Measurements from ENCODE around the gene FNDC8.

DNA sequence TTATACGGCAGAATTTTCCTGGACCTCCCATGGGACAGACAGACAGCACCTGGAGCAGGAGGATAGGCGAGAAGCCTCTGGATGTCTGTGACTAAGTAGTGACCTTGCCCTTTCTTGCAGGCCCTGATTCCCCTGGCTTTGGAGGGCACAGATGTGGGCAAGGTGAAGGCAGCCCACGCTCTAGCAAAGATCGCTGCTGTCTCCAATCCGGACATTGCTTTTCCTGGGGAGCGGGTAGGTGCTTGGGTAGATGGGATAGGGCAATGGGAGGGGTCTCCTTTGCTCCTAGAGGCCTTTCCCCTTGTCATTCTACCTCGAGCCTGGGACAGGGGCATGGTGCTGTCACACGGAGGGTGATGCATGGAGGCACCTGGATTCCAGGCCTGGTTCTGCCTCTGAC lies 55.5 kb downstream of the FNDC8 start:
- TF ChIP-seq POLR2A (IDR thresholded peaks at IDR 0.05; ENCODE audit: low read depth, low read length) (no peak), POLR2AphosphoS5 (IDR thresholded peaks at IDR 0.05; ENCODE audit: low read depth, low read length) (no peak)

Measured in GM12892 (cell line).